ENCODE measurements around the gene PARVG. TPM values are rescaled to one million over a fixed set of nuclear protein-coding genes. Genes with fewer than 3 reads are reported as not detected.

PARVG gene
- total RNA-seq, 1 donor from 2014 or later, result 0.47 TPM

GRCh38 chr22:44245438-44245837, 64.7 kb downstream of the PARVG start:
- DNase-seq, result no peak

GRCh38 chr22:44245867-44246266, 65.1 kb downstream of the PARVG start:
- DNase-seq, result no peak

GRCh38 chr22:44246615-44247326, 66.0 kb downstream of the PARVG start:
- no peak for DNase-seq

DNA sequence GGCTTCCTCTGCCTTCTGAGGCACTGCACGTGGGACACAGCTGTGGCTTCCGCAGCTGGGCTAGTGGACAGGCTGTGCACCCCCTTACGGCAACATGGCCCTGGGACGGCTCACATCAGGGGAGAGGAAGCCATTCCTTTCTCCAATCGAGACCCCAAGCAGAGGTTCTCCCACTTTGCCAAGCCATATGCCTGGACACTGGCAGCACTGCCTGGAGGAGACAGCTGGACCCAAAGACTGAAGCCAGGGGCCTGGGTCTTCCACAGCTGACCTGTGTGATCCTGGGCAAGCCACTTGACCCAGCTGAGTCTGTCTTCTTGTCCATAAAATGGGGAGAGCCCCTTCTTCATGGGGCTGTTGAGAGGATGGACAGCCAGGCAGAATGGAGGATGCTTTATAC, 66.6 kb downstream of the PARVG start:
- no peak for DNase-seq

GRCh38 chr22:44247923-44248892, 67.5 kb downstream of the PARVG start:
- no peak for DNase-seq

DNA sequence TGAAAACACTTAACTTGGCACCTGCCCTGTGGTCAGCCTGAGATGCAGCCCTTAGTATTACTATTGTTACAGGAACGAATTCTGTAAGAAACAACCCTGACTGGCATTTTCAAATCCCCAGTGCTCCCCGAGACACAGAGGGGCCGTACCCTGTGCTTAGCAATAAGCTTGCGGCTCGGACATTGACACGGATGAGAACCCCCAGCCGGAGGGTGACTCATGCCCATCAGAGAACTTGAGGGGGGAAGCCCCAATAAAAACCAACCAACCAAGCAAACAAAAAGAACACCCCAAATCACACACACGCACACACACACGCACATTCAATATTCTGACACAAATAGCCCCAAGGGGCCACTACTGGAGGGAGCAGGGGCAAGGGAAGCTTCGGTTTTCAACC, 68.2 kb downstream of the PARVG start:
- no peak for DNase-seq

DNA sequence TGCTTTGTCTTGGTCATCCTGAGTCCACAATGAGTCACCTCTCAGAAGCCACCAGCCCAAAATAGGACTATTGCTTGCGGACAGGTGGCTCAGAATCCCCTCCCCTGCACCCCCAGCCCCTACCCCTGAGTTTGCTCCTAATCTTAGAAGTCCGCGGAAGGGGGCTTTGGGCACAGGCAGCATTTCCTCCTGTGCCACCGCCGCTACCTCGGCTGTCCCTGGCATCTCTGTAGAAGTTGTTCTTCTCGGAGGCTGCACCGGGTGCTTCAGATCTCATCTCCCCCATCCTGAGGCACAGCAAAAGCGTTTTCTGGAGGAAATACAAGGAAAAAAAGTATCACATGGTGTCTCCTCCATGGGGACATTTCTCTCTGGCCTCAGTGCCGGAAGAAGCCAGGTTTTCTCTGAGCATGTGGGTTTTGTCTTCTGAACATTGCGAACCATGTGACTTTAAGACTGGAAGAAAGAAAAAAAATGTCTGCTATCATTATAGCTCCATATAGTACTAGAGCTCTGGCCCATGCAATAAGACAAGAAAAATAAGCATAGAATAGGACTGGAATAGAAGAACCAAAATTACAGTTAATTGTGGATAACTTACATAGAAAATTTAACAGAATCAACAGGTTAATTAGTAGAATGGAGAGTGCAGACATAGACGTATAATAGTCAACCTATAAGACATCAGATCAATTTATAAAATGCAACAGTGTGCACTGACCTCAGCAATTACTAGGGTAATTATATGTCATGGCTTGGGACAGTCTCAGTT, 68.8 kb downstream of the PARVG start:
- DNase-seq, result no peak

DNA sequence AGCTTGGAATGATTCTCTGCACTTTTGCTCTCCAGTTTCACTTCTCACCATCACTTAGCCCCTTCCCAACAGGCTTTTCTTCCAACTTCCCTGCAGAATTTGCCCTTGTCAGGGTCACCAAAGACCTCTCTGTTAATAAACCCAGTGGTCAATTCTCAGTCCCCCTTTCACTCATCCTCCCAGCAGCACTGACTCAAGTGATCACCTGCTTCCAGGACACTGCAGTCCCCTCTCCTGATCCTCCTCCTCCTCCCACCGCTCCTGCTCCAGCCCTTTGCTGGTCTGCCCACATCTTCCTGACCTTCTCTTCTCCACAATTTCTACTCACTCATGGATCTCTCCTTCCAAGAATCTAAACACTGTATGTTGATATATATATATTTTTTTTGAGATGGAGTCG, 74.1 kb downstream of the PARVG start:
- no peak for DNase-seq

- no peak for DNase-seq
Observed at GRCh38 chr22:44256085-44256484, 75.4 kb downstream of the PARVG start.

GRCh38 chr22:44256556-44257485, 76.1 kb downstream of the PARVG start:
- DNase-seq, result no peak

Other genes starting within 250 kb of the PARVG start
- 31.0 TPM for gene SAMM50, start 225.5 kb upstream of the PARVG start, total RNA-seq
- 5.1 TPM for gene PARVB, start 156.6 kb upstream of the PARVG start, total RNA-seq
- gene SHISAL1, start 132.0 kb downstream of the PARVG start, total RNA-seq, result 13.9 TPM

Data from occipital lobe (tissue), 2 donors.